ENCODE measurements around the gene LIFR. TPM values are rescaled to one million over a fixed set of nuclear protein-coding genes. Genes with fewer than 3 reads are reported as not detected.

Gene LIFR
- total RNA-seq, 1 donor: 39.8 TPM

DNA sequence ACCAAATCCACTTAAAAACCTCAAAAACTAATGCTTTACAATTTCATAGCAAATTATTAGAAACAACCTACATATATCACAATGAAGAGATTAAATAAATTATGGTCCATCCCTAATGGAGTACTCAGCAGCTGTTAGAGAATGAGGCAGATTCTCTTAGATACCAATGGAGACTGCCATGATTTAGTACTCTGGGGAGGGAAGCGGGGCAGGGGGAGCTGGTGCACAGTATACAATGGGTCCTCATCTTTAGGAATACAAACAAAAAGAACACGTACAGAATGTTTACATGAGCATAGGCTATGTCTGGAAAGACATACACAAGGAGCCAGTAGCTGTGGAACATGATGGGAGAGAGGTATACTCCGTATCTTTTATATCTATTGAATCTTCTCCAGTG is 2.0 kb downstream of the LIFR start:
- Histone ChIP-seq H3K4me2 (ENCODE audit: insufficient read depth, low read length) (no peak overlapping the region), H3K4me3 (ENCODE audit: insufficient read depth, low read length) (no peak overlapping the region)

DNA sequence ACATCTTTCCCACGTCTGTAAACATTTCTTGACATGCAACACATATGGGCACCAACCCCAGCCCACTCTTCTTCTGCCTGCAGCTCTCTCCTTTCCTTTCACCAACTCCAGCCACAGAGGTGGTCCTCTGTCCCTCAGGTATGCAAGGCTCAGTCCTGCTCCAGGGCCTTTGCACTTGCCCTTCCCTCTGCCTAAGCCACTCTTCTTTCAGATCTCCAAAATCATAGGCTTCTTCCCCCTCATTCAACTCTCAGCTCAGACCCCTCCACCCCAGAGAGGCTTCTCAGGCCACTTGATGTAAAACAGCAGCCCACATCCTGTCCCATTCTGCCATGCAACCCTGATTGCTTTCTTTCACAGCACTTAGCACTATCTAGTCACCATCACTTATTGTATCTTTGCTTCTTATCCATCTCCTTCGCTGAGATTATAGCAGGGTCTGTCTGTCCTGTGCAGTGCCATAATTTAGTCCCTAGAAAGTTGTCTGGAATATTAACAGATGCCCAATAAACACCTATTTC is 3.4 kb downstream of the LIFR start:
- Histone ChIP-seq H3K4me2 (ENCODE audit: insufficient read depth, low read length) (no peak overlapping the region), H3K4me3 (ENCODE audit: insufficient read depth, low read length) (no peak overlapping the region), H3K27ac (ENCODE audit: low read depth, low read length) (no peak overlapping the region), H3K36me3 (ENCODE audit: insufficient read depth, low read length) (no peaks in the 10 kb centered on the region), H3K4me1 (ENCODE audit: insufficient read depth, low read length) (peaks cover 48% of the 10 kb centered on the region), H4K20me1 (ENCODE audit: insufficient read depth, low read length) (peaks cover 4% of the 10 kb centered on the region), H2AFZ (ENCODE audit: low read length) (no peak overlapping the region), H3K79me2 (ENCODE audit: insufficient read depth, low read length) (peaks cover 48% of the 10 kb centered on the region), H3K27me3 (ENCODE audit: insufficient read depth, low read length) (no peaks in the 10 kb centered on the region), H3K9me3 (ENCODE audit: low read depth, low read length) (no peaks in the 10 kb centered on the region)
- TF ChIP-seq, protein P1, sequence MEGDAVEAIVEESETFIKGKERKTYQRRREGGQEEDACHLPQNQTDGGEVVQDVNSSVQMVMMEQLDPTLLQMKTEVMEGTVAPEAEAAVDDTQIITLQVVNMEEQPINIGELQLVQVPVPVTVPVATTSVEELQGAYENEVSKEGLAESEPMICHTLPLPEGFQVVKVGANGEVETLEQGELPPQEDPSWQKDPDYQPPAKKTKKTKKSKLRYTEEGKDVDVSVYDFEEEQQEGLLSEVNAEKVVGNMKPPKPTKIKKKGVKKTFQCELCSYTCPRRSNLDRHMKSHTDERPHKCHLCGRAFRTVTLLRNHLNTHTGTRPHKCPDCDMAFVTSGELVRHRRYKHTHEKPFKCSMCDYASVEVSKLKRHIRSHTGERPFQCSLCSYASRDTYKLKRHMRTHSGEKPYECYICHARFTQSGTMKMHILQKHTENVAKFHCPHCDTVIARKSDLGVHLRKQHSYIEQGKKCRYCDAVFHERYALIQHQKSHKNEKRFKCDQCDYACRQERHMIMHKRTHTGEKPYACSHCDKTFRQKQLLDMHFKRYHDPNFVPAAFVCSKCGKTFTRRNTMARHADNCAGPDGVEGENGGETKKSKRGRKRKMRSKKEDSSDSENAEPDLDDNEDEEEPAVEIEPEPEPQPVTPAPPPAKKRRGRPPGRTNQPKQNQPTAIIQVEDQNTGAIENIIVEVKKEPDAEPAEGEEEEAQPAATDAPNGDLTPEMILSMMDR (IDR thresholded peaks at IDR 0.05; ENCODE audit: extremely low read depth, low read depth, low read length): no peak
- no peak for DNase-seq (ENCODE audit: insufficient read length, low spot score, missing footprints)

More for the DNA sequence above, 2.0 kb downstream of the LIFR start:
- Histone ChIP-seq H3K27me3 (ENCODE audit: insufficient read depth, low read length) (no peaks in the 10 kb centered on the region), H3K79me2 (ENCODE audit: insufficient read depth, low read length) (peaks cover 35% of the 10 kb centered on the region), H3K36me3 (ENCODE audit: insufficient read depth, low read length) (no peaks in the 10 kb centered on the region), H2AFZ (ENCODE audit: low read length) (no peak overlapping the region), H3K4me1 (ENCODE audit: insufficient read depth, low read length) (peaks cover 34% of the 10 kb centered on the region), H3K9me3 (ENCODE audit: low read depth, low read length) (no peaks in the 10 kb centered on the region), H3K27ac (ENCODE audit: low read depth, low read length) (no peak overlapping the region), H4K20me1 (ENCODE audit: insufficient read depth, low read length) (no peaks in the 10 kb centered on the region)
- TF ChIP-seq, protein P1 (IDR thresholded peaks at IDR 0.05; ENCODE audit: extremely low read depth, low read depth, low read length): no peak
- DNase-seq (ENCODE audit: insufficient read length, low spot score, missing footprints): no peak

DNA sequence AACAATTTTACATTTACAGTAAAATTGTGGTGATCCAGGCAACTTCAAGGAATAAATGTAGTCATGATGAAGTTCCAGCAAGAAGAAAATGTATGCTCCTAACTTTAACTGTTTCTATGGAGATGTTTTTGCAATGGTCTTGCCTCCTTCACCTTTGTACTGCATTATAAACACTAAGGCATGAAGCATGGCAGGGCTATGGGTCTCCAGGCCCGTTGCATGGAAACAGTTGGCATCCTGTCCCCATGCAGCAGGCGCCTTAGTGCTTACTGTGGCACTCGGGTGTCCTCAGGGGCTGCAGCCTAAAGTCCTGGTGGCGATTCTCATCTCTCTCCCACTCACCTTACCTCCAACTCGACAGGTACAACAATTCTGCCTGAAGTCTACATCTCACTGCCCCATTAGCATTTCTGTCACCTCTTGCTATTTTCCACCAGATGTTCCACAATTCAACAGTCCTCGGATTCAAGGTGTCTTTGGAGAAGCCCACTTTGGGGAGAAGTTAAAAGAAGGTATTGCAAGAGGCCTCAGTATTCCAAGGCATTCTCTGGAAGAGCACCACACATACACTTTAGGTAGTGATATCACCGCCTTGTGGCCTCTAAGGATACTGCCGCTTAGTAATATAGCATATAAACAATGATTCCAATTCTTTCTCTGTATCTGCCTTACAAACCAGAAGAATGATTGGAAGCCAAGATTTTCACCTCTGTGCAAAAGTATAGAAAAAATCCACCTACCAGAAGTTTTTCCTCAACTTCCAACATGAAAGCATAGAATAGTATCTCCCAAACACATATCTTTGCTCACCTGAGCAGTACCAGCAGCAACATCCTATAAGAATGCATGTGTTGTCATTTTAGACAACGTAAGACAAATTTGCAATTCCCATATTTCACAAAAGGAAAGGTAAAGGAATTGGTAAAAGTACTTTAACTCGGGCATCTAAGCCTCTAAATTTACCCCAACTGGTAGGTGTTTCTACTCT is 5.1 kb downstream of the LIFR start:
- peak; percentile 78 for DNase-seq (ENCODE audit: insufficient read length, low spot score, missing footprints)
- H2AFZ ChIP-seq (ENCODE audit: low read length): no peak overlapping the region
- H3K27me3 ChIP-seq (ENCODE audit: insufficient read depth, low read length): no peaks in the 10 kb centered on the region
- peaks cover 4% of the 10 kb centered on the region for H4K20me1 ChIP-seq (ENCODE audit: insufficient read depth, low read length)
- peaks cover 56% of the 10 kb centered on the region for H3K79me2 ChIP-seq (ENCODE audit: insufficient read depth, low read length)
- H3K4me2 ChIP-seq (ENCODE audit: insufficient read depth, low read length): peak overlapping the region; percentile 63
- TF ChIP-seq, protein P1 (IDR thresholded peaks at IDR 0.05; ENCODE audit: extremely low read depth, low read depth, low read length): peak; percentile 81
- peaks cover 55% of the 10 kb centered on the region for H3K4me1 ChIP-seq (ENCODE audit: insufficient read depth, low read length)
- H3K4me3 ChIP-seq (ENCODE audit: insufficient read depth, low read length): no peak overlapping the region
- H3K9me3 ChIP-seq (ENCODE audit: low read depth, low read length): no peaks in the 10 kb centered on the region
- no peak overlapping the region for H3K27ac ChIP-seq (ENCODE audit: low read depth, low read length)
- no peaks in the 10 kb centered on the region for H3K36me3 ChIP-seq (ENCODE audit: insufficient read depth, low read length)

Data from osteoblast (primary cell).